Right lobe of liver (tissue), 6 donors: ENCODE measurements around the gene PLCL2. TPM values are rescaled to one million over a fixed set of nuclear protein-coding genes. Genes with fewer than 3 reads are reported as not detected.

ENCODE experiments used
- ATAC-seq, 4 donors: fragments of 200-7000 bp; cut with Tn5 transposase; one replicate each; pipeline ENCODE4 v1.9.1; 2020; ENCODE audit warnings: mild to moderate bottlenecking in 4 of 4, moderate library complexity in 4 of 4
- DNase-seq, 3 donors: peaks; one replicate each; pipeline ENCODE4 v3.0.0-alpha.2; 2020
- H3K27ac ChIP-seq, 3 donors: fragments of 200-600 bp; one replicate each; pipeline ENCODE4 v1.8.0; 2022
- H3K27me3 ChIP-seq, 2 donors: fragments of 200-600 bp; one replicate each; pipeline ENCODE4 v1.8.0; 2022
- H3K36me3 ChIP-seq, 4 donors: fragments of 200-600 bp; sonication (generic) in 1 of 4; one replicate each; pipeline versions ENCODE4 v1.5.1 to v1.8.0; 2017 to 2022; ENCODE audit warnings: control low read depth in 1 of 4
- H3K4me1 ChIP-seq, 4 donors: fragments of 200-600 bp; sonication (generic) in 1 of 4; one replicate each; pipeline versions ENCODE4 v1.5.1 to v1.8.0; 2017 to 2022; ENCODE audit warnings: control low read depth in 1 of 4
- H3K4me3 ChIP-seq, 3 donors: fragments of 200-600 bp; one replicate each; pipeline ENCODE4 v1.8.0; 2022
- H3K9me3 ChIP-seq, 4 donors: fragments of 200-600 bp; sonication (generic) in 1 of 4; one replicate each; pipeline versions ENCODE4 v1.5.1 to v1.8.0; 2017 to 2022; ENCODE audit warnings: control low read depth in 1 of 4
- POLR2A ChIP-seq: fragments of 450-650 bp; IDR thresholded peaks from one replicate; pipeline ENCODE4 v1.6.1; 2017; ENCODE audit warnings: antibody characterized with exemption, mild to moderate bottlenecking
- WGBS: methylation state at CpG from one replicate; pipeline ENCODE4 v1.1.6; 2018; ENCODE audit warnings: low coverage, low lambda C conversion rate; ENCODE audit not compliant: insufficient coverage; ENCODE audit errors: missing lambda C conversion rate; 5-methylcytosine and 5-hydroxymethylcytosine counted together
- intact Hi-C, 2 donors: fragments of 100-400 bp; cut with DNase I; formaldehyde crosslinking; loops; one replicate each; pipeline versions ENCODE4 v1.11.2 to v1.14.1; 2022
- total RNA-seq, 6 experiments: library from RNA; depleted of rRNA in 2 of 6; stranded (reverse); fragments of >200 nt in 2 of 6; fragmentation: NEBNext Ultra II Directional in 3 of 6; extraction: Animal tissue kit (Norgen Biotek cat#: 25700) in 3 of 6; gene quantifications; one replicate each; pipeline versions ENCODE4 v1.1.0 to v1.2.4, GENCODE V29; 2016 to 2023
- TF ChIP-seq, protein P1 (sequence below), 4 donors: fragments of 200-600 bp in 3 of 4; fragments of 450-650 bp in 1 of 4; IDR thresholded peaks; one replicate each; pipeline versions ENCODE4 v1.5.1 to v1.8.0; 2016 to 2022; ENCODE audit warnings: antibody characterized with exemption in 4 of 4, mild to moderate bottlenecking in 2 of 4
- donor health status: DM: no; HTN: yes; CAD: no.
- donor health status: DM: no; HTN: no; CAD: no.
- donor health status: DM: no; HTN: no; CAD: no.
- donor health status: DM: no; HTN: yes; CAD: no.
- donor health status: DM: no; HTN: yes; CAD: no.

The PLCL2 gene
- total RNA-seq, 6 experiments from 2014 or later = 4.6 to 8.2 (median 6.9) TPM

DNA sequence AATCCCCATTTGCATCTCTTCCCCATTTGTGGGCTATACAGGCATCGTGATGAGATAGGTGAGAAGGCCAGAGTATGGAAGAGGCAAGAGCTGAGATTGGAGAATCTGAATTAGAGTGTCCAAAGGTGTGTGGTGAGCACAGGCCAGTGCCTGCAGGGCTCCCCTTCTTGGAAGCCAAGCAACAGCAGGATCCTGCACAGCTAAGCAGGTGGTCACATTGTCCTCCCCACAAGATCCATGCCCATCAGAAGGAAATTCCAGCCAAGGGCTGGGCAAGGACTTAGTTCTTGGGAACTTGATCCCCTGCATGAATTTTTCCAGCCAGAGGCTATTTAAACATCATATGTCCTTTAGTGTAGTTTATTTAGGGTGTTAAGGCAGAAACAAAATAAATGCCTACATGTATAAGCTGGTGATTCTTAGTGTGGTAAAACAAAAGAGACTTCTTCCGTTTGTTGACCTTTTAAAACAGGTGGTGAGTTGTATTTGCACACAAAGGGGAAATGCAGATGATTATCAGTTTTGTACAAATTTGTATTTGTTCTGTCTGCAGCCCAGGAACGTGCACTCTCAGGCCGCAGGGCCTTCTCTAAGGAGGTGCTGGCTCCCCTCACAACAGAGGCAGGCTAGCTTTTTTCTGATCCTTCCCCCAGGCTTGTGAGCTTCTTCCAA, 110.2 kb downstream of the PLCL2 start:
- Histone ChIP-seq H3K9me3 (no peaks in the 10 kb centered on the region), H3K4me3 (no peak overlapping the region), H3K27ac (no peak overlapping the region), H3K27me3 (no peaks in the 10 kb centered on the region), H3K4me1 (peaks cover 0 to 30% (median 13%) of the 10 kb centered on the region in 4 donors), H3K36me3 (no peaks in the 10 kb centered on the region)
- ATAC-seq (peak in 3 of 4 donors; percentile 40 to 45 (median 42)), DNase-seq (no peak)
- intact Hi-C loops = no loop called here
- 39% methylated on average over 4 of the region's 4 CpGs for WGBS
- TF ChIP-seq POLR2A = no peak
- TF ChIP-seq, protein P1, sequence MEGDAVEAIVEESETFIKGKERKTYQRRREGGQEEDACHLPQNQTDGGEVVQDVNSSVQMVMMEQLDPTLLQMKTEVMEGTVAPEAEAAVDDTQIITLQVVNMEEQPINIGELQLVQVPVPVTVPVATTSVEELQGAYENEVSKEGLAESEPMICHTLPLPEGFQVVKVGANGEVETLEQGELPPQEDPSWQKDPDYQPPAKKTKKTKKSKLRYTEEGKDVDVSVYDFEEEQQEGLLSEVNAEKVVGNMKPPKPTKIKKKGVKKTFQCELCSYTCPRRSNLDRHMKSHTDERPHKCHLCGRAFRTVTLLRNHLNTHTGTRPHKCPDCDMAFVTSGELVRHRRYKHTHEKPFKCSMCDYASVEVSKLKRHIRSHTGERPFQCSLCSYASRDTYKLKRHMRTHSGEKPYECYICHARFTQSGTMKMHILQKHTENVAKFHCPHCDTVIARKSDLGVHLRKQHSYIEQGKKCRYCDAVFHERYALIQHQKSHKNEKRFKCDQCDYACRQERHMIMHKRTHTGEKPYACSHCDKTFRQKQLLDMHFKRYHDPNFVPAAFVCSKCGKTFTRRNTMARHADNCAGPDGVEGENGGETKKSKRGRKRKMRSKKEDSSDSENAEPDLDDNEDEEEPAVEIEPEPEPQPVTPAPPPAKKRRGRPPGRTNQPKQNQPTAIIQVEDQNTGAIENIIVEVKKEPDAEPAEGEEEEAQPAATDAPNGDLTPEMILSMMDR (IDR thresholded peaks at IDR 0.05) = no peak

DNA sequence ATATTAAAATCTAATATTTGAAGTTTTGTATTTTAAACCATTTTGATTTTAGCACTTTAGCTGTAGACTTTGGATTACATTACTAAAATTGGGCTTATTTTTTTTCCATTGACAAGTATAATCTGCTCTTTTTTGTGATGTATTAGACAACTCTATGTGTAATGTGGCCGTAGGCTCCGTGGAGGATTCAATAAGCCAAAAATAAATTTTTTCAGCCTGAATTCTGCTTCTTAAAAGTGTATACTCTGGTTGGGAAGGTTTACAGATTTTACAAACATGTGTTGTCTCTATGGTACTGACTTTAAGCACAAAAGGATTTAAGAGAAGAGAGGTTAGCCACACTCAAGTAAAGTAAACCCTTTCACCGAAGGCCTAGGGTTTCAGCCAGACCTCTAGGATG, 110.8 kb downstream of the PLCL2 start:
- no peak for ATAC-seq
- peaks cover 0 to 30% (median 13%) of the 10 kb centered on the region in 4 donors for H3K4me1 ChIP-seq
- no peaks in the 10 kb centered on the region for H3K9me3 ChIP-seq
- no peak for DNase-seq
- intact Hi-C loops = no loop called here
- H3K27ac ChIP-seq = no peak overlapping the region
- no peak overlapping the region for H3K4me3 ChIP-seq
- 95% methylated on average over 3 of the region's 3 CpGs for WGBS
- H3K27me3 ChIP-seq = no peaks in the 10 kb centered on the region
- TF ChIP-seq POLR2A = no peak
- TF ChIP-seq, protein P1 (IDR thresholded peaks at IDR 0.05) = no peak
- H3K36me3 ChIP-seq = no peaks in the 10 kb centered on the region

DNA sequence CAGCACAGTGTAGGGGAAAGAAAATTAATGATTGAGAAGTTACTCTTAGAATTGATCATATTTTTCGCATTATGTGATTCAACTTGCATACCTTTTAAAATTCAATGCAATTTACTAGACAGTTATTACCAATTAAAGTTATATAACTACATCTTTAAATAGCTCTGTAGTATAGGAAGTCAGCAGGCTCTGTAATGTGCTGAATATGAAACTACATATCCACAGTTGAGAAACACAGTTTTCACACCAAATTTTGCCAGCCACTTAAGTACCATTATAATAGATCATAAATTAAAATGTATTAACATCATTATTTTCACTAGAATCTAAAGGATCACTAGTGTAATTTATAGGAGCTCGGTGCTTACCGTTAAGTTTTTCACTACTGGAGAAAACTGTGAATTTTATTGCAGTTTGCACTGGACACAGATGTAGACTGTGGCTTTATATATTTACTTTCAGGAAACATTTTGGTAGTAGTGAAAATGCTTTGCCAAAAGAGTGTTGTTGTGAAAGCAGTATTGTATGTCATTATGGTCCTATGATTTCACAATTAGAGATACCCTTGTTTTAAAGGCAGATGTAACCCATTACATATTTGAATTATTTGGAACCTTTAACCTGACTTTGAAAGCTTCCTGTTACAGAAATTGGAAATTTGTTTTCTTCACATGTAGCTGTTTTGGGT, 113.6 kb downstream of the PLCL2 start:
- Histone ChIP-seq H3K4me3 (no peak overlapping the region), H3K36me3 (no peaks in the 10 kb centered on the region), H3K27ac (peak overlapping the region in 1 of 3 donors; percentile 13), H3K27me3 (no peaks in the 10 kb centered on the region), H3K4me1 (peaks cover 0 to 26% (median 12%) of the 10 kb centered on the region in 4 donors), H3K9me3 (no peaks in the 10 kb centered on the region)
- DNase-seq = no peak
- intact Hi-C loops = no loop called here
- ATAC-seq = peak; percentile 52 to 77 (median 68)
- TF ChIP-seq POLR2A = no peak
- TF ChIP-seq, protein P1 (IDR thresholded peaks at IDR 0.05) = no peak
- 56% methylated on average over 3 of the region's 3 CpGs for WGBS

DNA sequence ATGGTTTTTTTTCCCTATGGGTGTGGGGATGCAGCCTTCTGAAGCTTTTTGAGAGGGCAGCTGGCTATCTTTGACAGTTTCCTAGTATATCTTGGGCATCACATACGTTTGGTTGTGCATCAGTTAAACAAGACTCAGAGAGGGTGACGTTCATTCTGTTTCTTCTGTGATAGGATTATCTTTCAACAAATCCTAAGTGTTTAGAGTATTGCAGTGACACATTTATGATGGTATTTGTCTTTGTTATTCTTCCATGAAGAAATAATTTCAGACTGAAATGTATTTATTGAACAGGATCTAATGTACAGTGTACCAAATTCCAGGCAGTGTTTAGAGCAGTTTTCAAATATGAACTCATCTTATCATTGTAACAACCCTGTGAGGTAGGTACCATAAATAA, 114.4 kb downstream of the PLCL2 start:
- no peaks in the 10 kb centered on the region for H3K9me3 ChIP-seq
- H3K4me1 ChIP-seq = peaks cover 0 to 19% (median 8%) of the 10 kb centered on the region in 4 donors
- no peak overlapping the region for H3K4me3 ChIP-seq
- ATAC-seq = no peak
- no peak overlapping the region for H3K27ac ChIP-seq
- WGBS = 85% methylated on average over 2 of the region's 2 CpGs
- no peaks in the 10 kb centered on the region for H3K36me3 ChIP-seq
- no peaks in the 10 kb centered on the region for H3K27me3 ChIP-seq
- TF ChIP-seq, protein P1 (IDR thresholded peaks at IDR 0.05) = no peak
- TF ChIP-seq POLR2A = no peak
- no peak for DNase-seq
- intact Hi-C loops = no loop called here
